Neural cell (in vitro differentiated cells): ENCODE data around the gene AGAP3.

Experiments
- CTCF ChIP-seq: fragments of 450-650 bp; IDR thresholded peaks from 2 replicates; pipeline ENCODE4 v1.5.1; 2014; ENCODE audit warnings: antibody characterized with exemption, mild to moderate bottlenecking, moderate library complexity; ENCODE audit not compliant: poor library complexity, severe bottlenecking
- RAD21 ChIP-seq: fragments of 450-650 bp; conservative IDR thresholded peaks from 2 replicates; pipeline ENCODE4 v1.6.1; 2014; ENCODE audit warnings: antibody characterized with exemption, mild to moderate bottlenecking, moderate library complexity
- TF ChIP-seq, protein P1 (sequence below): IDR thresholded peaks from 2 replicates; pipeline ENCODE4 v1.6.1; 2012; ENCODE audit warnings: borderline replicate concordance

- TF ChIP-seq, protein P1, sequence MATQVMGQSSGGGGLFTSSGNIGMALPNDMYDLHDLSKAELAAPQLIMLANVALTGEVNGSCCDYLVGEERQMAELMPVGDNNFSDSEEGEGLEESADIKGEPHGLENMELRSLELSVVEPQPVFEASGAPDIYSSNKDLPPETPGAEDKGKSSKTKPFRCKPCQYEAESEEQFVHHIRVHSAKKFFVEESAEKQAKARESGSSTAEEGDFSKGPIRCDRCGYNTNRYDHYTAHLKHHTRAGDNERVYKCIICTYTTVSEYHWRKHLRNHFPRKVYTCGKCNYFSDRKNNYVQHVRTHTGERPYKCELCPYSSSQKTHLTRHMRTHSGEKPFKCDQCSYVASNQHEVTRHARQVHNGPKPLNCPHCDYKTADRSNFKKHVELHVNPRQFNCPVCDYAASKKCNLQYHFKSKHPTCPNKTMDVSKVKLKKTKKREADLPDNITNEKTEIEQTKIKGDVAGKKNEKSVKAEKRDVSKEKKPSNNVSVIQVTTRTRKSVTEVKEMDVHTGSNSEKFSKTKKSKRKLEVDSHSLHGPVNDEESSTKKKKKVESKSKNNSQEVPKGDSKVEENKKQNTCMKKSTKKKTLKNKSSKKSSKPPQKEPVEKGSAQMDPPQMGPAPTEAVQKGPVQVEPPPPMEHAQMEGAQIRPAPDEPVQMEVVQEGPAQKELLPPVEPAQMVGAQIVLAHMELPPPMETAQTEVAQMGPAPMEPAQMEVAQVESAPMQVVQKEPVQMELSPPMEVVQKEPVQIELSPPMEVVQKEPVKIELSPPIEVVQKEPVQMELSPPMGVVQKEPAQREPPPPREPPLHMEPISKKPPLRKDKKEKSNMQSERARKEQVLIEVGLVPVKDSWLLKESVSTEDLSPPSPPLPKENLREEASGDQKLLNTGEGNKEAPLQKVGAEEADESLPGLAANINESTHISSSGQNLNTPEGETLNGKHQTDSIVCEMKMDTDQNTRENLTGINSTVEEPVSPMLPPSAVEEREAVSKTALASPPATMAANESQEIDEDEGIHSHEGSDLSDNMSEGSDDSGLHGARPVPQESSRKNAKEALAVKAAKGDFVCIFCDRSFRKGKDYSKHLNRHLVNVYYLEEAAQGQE: no peak
- TF ChIP-seq RAD21: no peak
- no peak for TF ChIP-seq CTCF
Observed at GRCh38 chr7:151157645-151158329, 71.5 kb downstream of the AGAP3 start.
